GM12878 (cell line): ENCODE data around the gene LRFN2. TPM values are rescaled to one million over a fixed set of nuclear protein-coding genes. Genes with fewer than 3 reads are reported as not detected.

Experiments
- ATAC-seq: fragments of 200-7000 bp; cut with Tn5 transposase; 3 replicates; pipeline ENCODE4 v1.9.1; 2020; ENCODE audit warnings: mild to moderate bottlenecking, moderate library complexity
- BruUV-seq: library from RNA; stranded (reverse); fragments of 400-500 nt; replicated peaks from 2 replicates; lab custom pipeline; 2021; lab: Mats Ljungman, UMichigan
- CTCF ChIA-PET: fragments of 300-600 bp; sonication (Branson Sonifier 250); formaldehyde crosslinking; extraction: SDS; loops from one replicate; lab custom pipeline; 2021; ENCODE audit warnings: inconsistent platforms; lab: Yijun Ruan, JAX
- POLR2A ChIA-PET: fragments of 350-600 bp; formaldehyde crosslinking; extraction: SDS; loops from one replicate; lab custom pipeline; 2021; ENCODE audit warnings: inconsistent platforms; lab: Charles Lee
- RAD21 ChIA-PET: fragments of 300-600 bp; sonication (Branson Sonifier 250); formaldehyde crosslinking; loops from one replicate; lab custom pipeline; 2023; ENCODE audit warnings: antibody characterized with exemption; ENCODE audit not compliant: unreplicated experiment; lab: Charles Lee
- SMC1A ChIA-PET: fragments of 300-600 bp; sonication (Branson Sonifier 250); formaldehyde crosslinking; loops from one replicate; lab custom pipeline; 2023; ENCODE audit not compliant: unreplicated experiment, uncharacterized antibody; lab: Charles Lee
- DNase-seq: peaks from one replicate; pipeline ENCODE4 v3.0.0-alpha.2; 2011; ENCODE audit warnings: low read depth, low spot score
- FAIRE-seq: peaks from 3 replicates; lab custom pipeline; 2011; peaks lifted over from hg19 to GRCh38; lab: Jason Lieb, UNC
- H2AFZ ChIP-seq: 2 replicates; pipeline ENCODE4 v1.6.0; 2011; ENCODE audit warnings: low read depth, low read length, control low read depth; ENCODE audit not compliant: control insufficient read depth
- H3K27ac ChIP-seq: 2 replicates; pipeline ENCODE4 v1.5.1; 2011; ENCODE audit warnings: control low read depth; ENCODE audit not compliant: control insufficient read depth, insufficient read depth
- H3K27me3 ChIP-seq, 2 experiments: replicated peaks in 1 of 2; 2 replicates each; pipeline versions ENCODE4 v1.6.0 to v1.6.1; 2011; ENCODE audit warnings: low read length in 1 of 2; ENCODE audit not compliant: control insufficient read depth in 2 of 2, insufficient read depth in 2 of 2
- H3K36me3 ChIP-seq, 2 experiments: 2 replicates each; pipeline ENCODE4 v1.5.1; 2011; ENCODE audit warnings: low read length in 1 of 2; ENCODE audit not compliant: control insufficient read depth in 2 of 2, insufficient read depth in 2 of 2
- H3K4me1 ChIP-seq: 2 replicates; pipeline ENCODE4 v1.6.1; 2011; ENCODE audit warnings: mild to moderate bottlenecking, low read length, moderate library complexity, mixed read lengths; ENCODE audit not compliant: control insufficient read depth, insufficient read depth
- H3K4me2 ChIP-seq: 2 replicates; pipeline ENCODE4 v1.6.0; 2011; ENCODE audit warnings: control low read depth; ENCODE audit not compliant: control insufficient read depth, insufficient read depth
- H3K4me3 ChIP-seq: fragments of 200-600 bp; sonication (generic); 2 replicates; pipeline ENCODE4 v1.5.1; 2016
- H3K79me2 ChIP-seq: 2 replicates; pipeline ENCODE4 v1.6.0; 2011; ENCODE audit warnings: low read length; ENCODE audit not compliant: control insufficient read depth, insufficient read depth
- H3K9ac ChIP-seq: 2 replicates; pipeline ENCODE4 v1.8.0; 2011; ENCODE audit warnings: low read length, control low read depth, mixed read lengths; ENCODE audit not compliant: control insufficient read depth, insufficient read depth
- H3K9me3 ChIP-seq: replicated peaks from 3 replicates; pipeline ENCODE4 v1.5.1; 2011; ENCODE audit warnings: mild to moderate bottlenecking, low read length; ENCODE audit not compliant: control insufficient read depth, insufficient read depth
- H4K20me1 ChIP-seq: 2 replicates; pipeline ENCODE4 v1.6.0; 2011; ENCODE audit not compliant: control insufficient read depth, insufficient read depth
- EGR1 ChIP-seq, 2 experiments: IDR thresholded peaks; 1 replicate in 1 of 2; 2 replicates in 1 of 2; pipeline ENCODE4 v1.6.1; 2011 to 2012; ENCODE audit warnings: low read depth in 2 of 2, low read length in 2 of 2, borderline replicate concordance in 1 of 2, mild to moderate bottlenecking in 1 of 2, moderate library complexity in 1 of 2
- HCFC1 ChIP-seq: fragments of 150-350 bp; IDR thresholded peaks from 2 replicates; pipeline ENCODE4 v1.6.1; 2014; ENCODE audit warnings: low read length
- JUND ChIP-seq: IDR thresholded peaks from 2 replicates; pipeline ENCODE4 v1.6.1; 2012; ENCODE audit warnings: low read depth, mild to moderate bottlenecking, low read length, improper control_type of control experiment, moderate library complexity
- POLR2AphosphoS2 ChIP-seq: IDR thresholded peaks from 2 replicates; pipeline ENCODE4 v1.6.1; 2011; ENCODE audit warnings: low read depth, mild to moderate bottlenecking, low read length, improper control_type of control experiment, moderate library complexity
- SREBF2 ChIP-seq: IDR thresholded peaks from 2 replicates; pipeline ENCODE4 v1.6.1; 2012; ENCODE audit warnings: mild to moderate bottlenecking, low read length
- STAT1 ChIP-seq: fragments of 450-650 bp; conservative IDR thresholded peaks from 2 replicates; pipeline ENCODE4 v1.6.1; 2014; ENCODE audit warnings: antibody characterized with exemption, mild to moderate bottlenecking
- TCF12 ChIP-seq: IDR thresholded peaks from 2 replicates; pipeline ENCODE4 v1.6.1; 2011; ENCODE audit warnings: low read depth, mild to moderate bottlenecking, low read length
- WGBS: methylation state at CpG from one replicate; pipeline ENCODE4 v1.1.6; 2016; ENCODE audit warnings: low lambda C conversion rate; ENCODE audit not compliant: insufficient replicate concordance, insufficient coverage; ENCODE audit errors: missing lambda C conversion rate; 5-methylcytosine and 5-hydroxymethylcytosine counted together
- in situ Hi-C: fragments of 300-500 bp; cut with MboI; formaldehyde crosslinking; loops from 9 replicates; pipeline ENCODE4 v1.14.3; 2018; ENCODE audit warnings: mixed read lengths
- intact Hi-C: fragments of 100-400 bp; cut with micrococcal nuclease; formaldehyde crosslinking; loops from one replicate; pipeline ENCODE4 v1.14.2; 2022; ENCODE audit not compliant: unreplicated experiment
- polyA plus RNA-seq, 11 experiments: library from polyadenylated mRNA; depleted of rRNA in 4 of 11; unstranded in 6 of 11; stranded (reverse) in 5 of 11; fragments of >200 nt; fragmentation: Nextera tagmentation in 4 of 11; fragmentation: Illumina TruSeq in 1 of 11; extraction: Ambion mirVana in 4 of 11; extraction: Trizol in 1 of 11; gene quantifications; 1 replicate in 1 of 11; 2 replicates in 10 of 11; pipeline versions ENCODE4 v1.2.1 to v1.2.3, GENCODE V29; 2011 to 2016; ENCODE audit warnings: inconsistent platforms in 2 of 11, missing spikeins in 2 of 11, low read depth in 1 of 11
- total RNA-seq, 4 experiments: library from RNA; depleted of rRNA in 3 of 4; stranded (reverse); fragments of >200 nt in 3 of 4; fragmentation: Illumina TruSeq in 1 of 4; extraction: Trizol in 1 of 4; gene quantifications; 2 replicates each; pipeline versions ENCODE4 v1.2.1 to v1.2.3, GENCODE V29; 2013 to 2021
- TF ChIP-seq, protein P1 (sequence below): fragments of 450-650 bp; formaldehyde crosslinking; IDR thresholded peaks from 2 replicates; pipeline ENCODE4 v1.4.0; 2020; ENCODE audit warnings: mild to moderate bottlenecking, moderate library complexity

LRFN2 gene
- total and polyA plus RNA-seq, 10 of the 15 experiments (the other 5 are each of a cell fraction or from before 2014, with no cell fraction given): not detected

DNA sequence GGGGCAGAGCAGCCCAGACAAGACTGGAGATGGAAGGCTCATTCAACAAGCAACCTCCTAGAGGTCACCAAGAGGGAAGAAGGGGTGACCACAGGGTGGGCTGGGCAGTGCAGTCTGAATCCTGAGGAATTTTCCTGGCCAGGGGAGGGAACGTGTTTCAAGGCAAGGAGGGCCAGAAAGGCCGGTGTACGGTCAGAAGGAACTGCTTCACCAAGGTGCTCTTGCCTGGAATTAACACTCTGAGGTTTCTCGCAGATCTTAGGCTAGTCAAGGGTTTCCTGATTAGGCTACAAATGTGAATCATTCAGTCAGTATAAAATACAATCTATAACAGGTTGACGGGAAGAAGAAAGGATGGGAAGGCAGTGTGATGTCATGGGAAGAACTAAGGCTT is 199.3 kb downstream of the LRFN2 start:
- Histone ChIP-seq H3K79me2 (no peaks in the 10 kb centered on the region), H3K4me3 (no peak overlapping the region), H2AFZ (no peak overlapping the region), H3K27me3 (no peaks in the 10 kb centered on the region; a peak in 2 of 4 replicates), H4K20me1 (no peaks in the 10 kb centered on the region), H3K4me1 (no peaks in the 10 kb centered on the region), H3K27ac (no peak overlapping the region), H3K9ac (no peak overlapping the region), H3K4me2 (no peak overlapping the region), H3K36me3 (no peaks in the 10 kb centered on the region), H3K9me3 (no peaks in the 10 kb centered on the region)
- ChIA-PET CTCF (no interaction called here), RAD21 (no interaction called here), POLR2A (no interaction called here), SMC1A (no interaction called here)
- ATAC-seq (no peak), FAIRE-seq (no peak), DNase-seq (no peak)
- intact Hi-C loops (no loop called here), in situ Hi-C loops (no loop called here)
- no peak for TF ChIP-seq SREBF2
- TF ChIP-seq STAT1: no peak
- TF ChIP-seq EGR1 (IDR thresholded peaks at IDR 0.05; ENCODE audit: borderline replicate concordance in 1 of 2, low read depth in 2 of 2, low read length in 2 of 2): no peak
- no peak for TF ChIP-seq POLR2AphosphoS2
- no peak for TF ChIP-seq HCFC1
- TF ChIP-seq TCF12: no peak
- TF ChIP-seq JUND: no peak
- TF ChIP-seq, protein P1, sequence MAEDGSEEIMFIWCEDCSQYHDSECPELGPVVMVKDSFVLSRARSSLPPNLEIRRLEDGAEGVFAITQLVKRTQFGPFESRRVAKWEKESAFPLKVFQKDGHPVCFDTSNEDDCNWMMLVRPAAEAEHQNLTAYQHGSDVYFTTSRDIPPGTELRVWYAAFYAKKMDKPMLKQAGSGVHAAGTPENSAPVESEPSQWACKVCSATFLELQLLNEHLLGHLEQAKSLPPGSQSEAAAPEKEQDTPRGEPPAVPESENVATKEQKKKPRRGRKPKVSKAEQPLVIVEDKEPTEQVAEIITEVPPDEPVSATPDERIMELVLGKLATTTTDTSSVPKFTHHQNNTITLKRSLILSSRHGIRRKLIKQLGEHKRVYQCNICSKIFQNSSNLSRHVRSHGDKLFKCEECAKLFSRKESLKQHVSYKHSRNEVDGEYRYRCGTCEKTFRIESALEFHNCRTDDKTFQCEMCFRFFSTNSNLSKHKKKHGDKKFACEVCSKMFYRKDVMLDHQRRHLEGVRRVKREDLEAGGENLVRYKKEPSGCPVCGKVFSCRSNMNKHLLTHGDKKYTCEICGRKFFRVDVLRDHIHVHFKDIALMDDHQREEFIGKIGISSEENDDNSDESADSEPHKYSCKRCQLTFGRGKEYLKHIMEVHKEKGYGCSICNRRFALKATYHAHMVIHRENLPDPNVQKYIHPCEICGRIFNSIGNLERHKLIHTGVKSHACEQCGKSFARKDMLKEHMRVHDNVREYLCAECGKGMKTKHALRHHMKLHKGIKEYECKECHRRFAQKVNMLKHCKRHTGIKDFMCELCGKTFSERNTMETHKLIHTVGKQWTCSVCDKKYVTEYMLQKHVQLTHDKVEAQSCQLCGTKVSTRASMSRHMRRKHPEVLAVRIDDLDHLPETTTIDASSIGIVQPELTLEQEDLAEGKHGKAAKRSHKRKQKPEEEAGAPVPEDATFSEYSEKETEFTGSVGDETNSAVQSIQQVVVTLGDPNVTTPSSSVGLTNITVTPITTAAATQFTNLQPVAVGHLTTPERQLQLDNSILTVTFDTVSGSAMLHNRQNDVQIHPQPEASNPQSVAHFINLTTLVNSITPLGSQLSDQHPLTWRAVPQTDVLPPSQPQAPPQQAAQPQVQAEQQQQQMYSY (CRISPR knock-in tag): no peak
- BruUV-seq: no TSS peak
- WGBS: 35% methylated on average over 5 of the region's 5 CpGs
